Ishikawa (cell line): ENCODE measurements around the gene ADGRD2.

Experiments used
- CEBPB ChIP-seq: IDR thresholded peaks from 2 replicates; pipeline ENCODE4 v1.6.1; 2012
- CREB1 ChIP-seq: IDR thresholded peaks from 2 replicates; pipeline ENCODE4 v1.6.1; 2012; ENCODE audit warnings: low read depth
- EGR1 ChIP-seq: IDR thresholded peaks from 2 replicates; pipeline ENCODE4 v1.6.1; 2012
- EP300 ChIP-seq: IDR thresholded peaks from 2 replicates; pipeline ENCODE4 v1.6.1; 2012; ENCODE audit warnings: borderline replicate concordance
- FOXM1 ChIP-seq: IDR thresholded peaks from 2 replicates; pipeline ENCODE4 v1.6.1; 2012; ENCODE audit warnings: low read depth, borderline replicate concordance
- MAX ChIP-seq: IDR thresholded peaks from 2 replicates; pipeline ENCODE4 v1.6.1; 2012
- NFIC ChIP-seq: IDR thresholded peaks from 2 replicates; pipeline ENCODE4 v1.6.1; 2012
- RAD21 ChIP-seq: IDR thresholded peaks from 2 replicates; pipeline ENCODE4 v1.6.1; 2012; ENCODE audit warnings: low read depth
- TAF1 ChIP-seq: IDR thresholded peaks from 2 replicates; pipeline ENCODE4 v1.6.1; 2012; ENCODE audit warnings: low read depth, mild to moderate bottlenecking
- TCF12 ChIP-seq: IDR thresholded peaks from 2 replicates; pipeline ENCODE4 v1.6.1; 2012; ENCODE audit warnings: low read depth
- TEAD4 ChIP-seq: IDR thresholded peaks from 2 replicates; pipeline ENCODE4 v1.6.1; 2012
- USF1 ChIP-seq: IDR thresholded peaks from 2 replicates; pipeline ENCODE4 v1.6.1; 2012
- YY1 ChIP-seq: IDR thresholded peaks from 2 replicates; pipeline ENCODE4 v1.6.1; 2012; ENCODE audit warnings: low read depth
- ZBTB7A ChIP-seq: IDR thresholded peaks from 2 replicates; pipeline ENCODE4 v1.6.1; 2012; ENCODE audit warnings: low read depth
- TF ChIP-seq, protein P1 (sequence below): IDR thresholded peaks from 2 replicates; pipeline ENCODE4 v1.6.1; 2012; ENCODE audit warnings: low read depth, mild to moderate bottlenecking

The ADGRD2 gene

DNA sequence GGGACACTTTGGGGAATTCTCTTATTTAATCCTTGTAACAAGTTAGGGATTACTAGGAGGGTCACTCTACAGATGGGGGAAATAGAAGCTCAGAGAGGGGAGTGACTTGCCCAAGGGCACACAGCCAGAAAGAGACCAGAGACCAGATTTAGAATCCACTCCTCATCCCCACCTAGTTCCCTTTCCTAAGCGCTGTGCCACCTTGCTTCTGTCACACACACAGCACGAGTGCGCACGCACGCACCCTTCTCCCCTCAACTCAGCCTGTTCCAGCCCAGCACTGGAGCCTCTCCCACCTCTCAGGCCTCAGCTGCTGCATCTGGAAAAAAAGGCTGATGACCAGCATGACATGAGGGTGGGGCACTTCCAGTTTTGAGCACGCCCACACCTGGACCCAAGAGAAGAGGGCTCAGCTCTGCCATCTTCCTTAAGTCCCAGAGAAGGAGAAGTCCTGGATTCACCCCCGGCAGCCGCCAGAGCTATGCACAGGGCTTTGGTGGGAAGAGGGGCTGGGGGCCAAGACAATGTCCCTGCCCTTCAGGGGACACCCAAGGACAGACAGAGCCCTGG lies 38.5 kb downstream of the ADGRD2 start:
- TF ChIP-seq TEAD4 = no peak
- TF ChIP-seq, protein P1, sequence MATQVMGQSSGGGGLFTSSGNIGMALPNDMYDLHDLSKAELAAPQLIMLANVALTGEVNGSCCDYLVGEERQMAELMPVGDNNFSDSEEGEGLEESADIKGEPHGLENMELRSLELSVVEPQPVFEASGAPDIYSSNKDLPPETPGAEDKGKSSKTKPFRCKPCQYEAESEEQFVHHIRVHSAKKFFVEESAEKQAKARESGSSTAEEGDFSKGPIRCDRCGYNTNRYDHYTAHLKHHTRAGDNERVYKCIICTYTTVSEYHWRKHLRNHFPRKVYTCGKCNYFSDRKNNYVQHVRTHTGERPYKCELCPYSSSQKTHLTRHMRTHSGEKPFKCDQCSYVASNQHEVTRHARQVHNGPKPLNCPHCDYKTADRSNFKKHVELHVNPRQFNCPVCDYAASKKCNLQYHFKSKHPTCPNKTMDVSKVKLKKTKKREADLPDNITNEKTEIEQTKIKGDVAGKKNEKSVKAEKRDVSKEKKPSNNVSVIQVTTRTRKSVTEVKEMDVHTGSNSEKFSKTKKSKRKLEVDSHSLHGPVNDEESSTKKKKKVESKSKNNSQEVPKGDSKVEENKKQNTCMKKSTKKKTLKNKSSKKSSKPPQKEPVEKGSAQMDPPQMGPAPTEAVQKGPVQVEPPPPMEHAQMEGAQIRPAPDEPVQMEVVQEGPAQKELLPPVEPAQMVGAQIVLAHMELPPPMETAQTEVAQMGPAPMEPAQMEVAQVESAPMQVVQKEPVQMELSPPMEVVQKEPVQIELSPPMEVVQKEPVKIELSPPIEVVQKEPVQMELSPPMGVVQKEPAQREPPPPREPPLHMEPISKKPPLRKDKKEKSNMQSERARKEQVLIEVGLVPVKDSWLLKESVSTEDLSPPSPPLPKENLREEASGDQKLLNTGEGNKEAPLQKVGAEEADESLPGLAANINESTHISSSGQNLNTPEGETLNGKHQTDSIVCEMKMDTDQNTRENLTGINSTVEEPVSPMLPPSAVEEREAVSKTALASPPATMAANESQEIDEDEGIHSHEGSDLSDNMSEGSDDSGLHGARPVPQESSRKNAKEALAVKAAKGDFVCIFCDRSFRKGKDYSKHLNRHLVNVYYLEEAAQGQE = no peak
- TF ChIP-seq FOXM1 = no peak
- TF ChIP-seq RAD21 = no peak
- no peak for TF ChIP-seq EGR1

DNA sequence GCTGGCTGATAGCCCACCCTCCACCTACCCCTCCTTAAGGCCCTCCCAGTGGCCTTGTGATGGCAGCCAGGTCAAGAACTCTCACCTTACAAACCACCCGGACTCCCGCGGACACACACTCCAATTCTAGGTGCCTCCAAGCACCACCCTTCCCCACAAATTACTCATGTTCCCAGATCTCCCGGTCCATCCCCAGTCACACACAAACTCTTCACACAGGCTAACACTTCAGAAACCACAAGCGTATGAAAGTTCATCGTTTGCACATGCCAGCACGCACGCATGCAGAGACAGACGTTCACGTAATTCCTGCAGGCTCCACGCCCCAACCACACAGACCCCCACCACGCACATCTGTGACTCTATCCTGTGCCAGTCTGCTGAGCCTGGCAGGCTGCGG lies 39.0 kb downstream of the ADGRD2 start:
- TF ChIP-seq, protein P1 = no peak
- no peak for TF ChIP-seq YY1
- TF ChIP-seq EGR1 = no peak
- no peak for TF ChIP-seq USF1
- TF ChIP-seq TAF1 = no peak
- no peak for TF ChIP-seq RAD21
- TF ChIP-seq TEAD4 = no peak
- TF ChIP-seq CREB1 = no peak
- no peak for TF ChIP-seq ZBTB7A
- no peak for TF ChIP-seq NFIC
- TF ChIP-seq EP300 = no peak
- TF ChIP-seq TCF12 = no peak
- TF ChIP-seq MAX = no peak
- no peak for TF ChIP-seq FOXM1
- TF ChIP-seq CEBPB = no peak

- no peak for TF ChIP-seq MAX
- TF ChIP-seq RAD21 = no peak
- no peak for TF ChIP-seq FOXM1
- TF ChIP-seq TAF1 = no peak
- no peak for TF ChIP-seq CREB1
- no peak for TF ChIP-seq CEBPB
- TF ChIP-seq USF1 = no peak
- no peak for TF ChIP-seq ZBTB7A
- TF ChIP-seq NFIC = no peak
- TF ChIP-seq TCF12 = no peak
- no peak for TF ChIP-seq TEAD4
- no peak for TF ChIP-seq EGR1
- TF ChIP-seq EP300 = no peak
- TF ChIP-seq, protein P1 = no peak
Measured at GRCh38 chr9:124490004-124490403, 39.8 kb downstream of the ADGRD2 start.

- no peak for TF ChIP-seq EGR1
Measured at GRCh38 chr9:124491049-124491975, 41.1 kb downstream of the ADGRD2 start.
